Pancreas (tissue), 10 donors: ENCODE results near the gene CDRT4. TPM values are rescaled to one million over a fixed set of nuclear protein-coding genes. Genes with fewer than 3 reads are reported as not detected.
A peak's percentile ranks its signal among the peaks of the same experiment; 100 is the strongest.

Experiments
- ATAC-seq, 4 donors: fragments of 200-7000 bp; cut with Tn5 transposase; one replicate each; pipeline versions ENCODE4 v1.8.0 to v1.9.1; 2020; ENCODE audit warnings: mild to moderate bottlenecking in 4 of 4, moderate library complexity in 4 of 4
- DNase-seq, 6 donors: peaks; one replicate each; pipeline ENCODE4 v3.0.0-alpha.2; 2020
- FAIRE-seq: peaks from 2 replicates; lab custom pipeline; 2012; peaks lifted over from hg19 to GRCh38; lab: Jason Lieb, UNC
- H3K27ac ChIP-seq, 4 donors: fragments of 200-600 bp; sonication (generic); 1 replicate in 3 of 4; 2 replicates in 1 of 4; pipeline versions ENCODE4 v1.5.0 to v1.8.0; 2020
- H3K27me3 ChIP-seq, 4 donors: fragments of 200-600 bp; one replicate each; pipeline ENCODE4 v1.8.0; 2021
- H3K36me3 ChIP-seq, 3 donors: fragments of 200-600 bp; sonication (generic) in 1 of 3; one replicate each; pipeline versions ENCODE4 v1.5.0 to v1.8.0; 2020 to 2021
- H3K4me1 ChIP-seq, 3 donors: fragments of 200-600 bp; one replicate each; pipeline ENCODE4 v1.8.0; 2021
- H3K4me3 ChIP-seq, 4 donors: fragments of 200-600 bp; sonication (generic) in 2 of 4; one replicate each; pipeline versions ENCODE4 v1.5.0 to v1.8.0; 2020 to 2021
- H3K9me3 ChIP-seq, 4 donors: fragments of 200-600 bp; one replicate each; pipeline ENCODE4 v1.8.0; 2021
- WGBS, 2 donors: extraction: QIAGEN DNeasy Blood & Tissue Kit; methylation state at CpG; one replicate each; pipeline ENCODE4 v1.1.7; 2013; 5-methylcytosine and 5-hydroxymethylcytosine counted together
- intact Hi-C, 3 donors: fragments of 100-400 bp; cut with DNase I; formaldehyde crosslinking; loops; one replicate each; pipeline versions ENCODE4 v1.11.1 to v1.14.2; 2022
- polyA plus RNA-seq, 2 donors: library from polyadenylated mRNA; stranded (reverse); fragments of 200-250 nt; gene quantifications; one replicate each; pipeline ENCODE4 v1.2.3, GENCODE V29; 2013
- total RNA-seq, 6 donors: library from RNA; stranded (reverse); fragmentation: NEBNext Ultra II Directional in 4 of 6; extraction: Animal tissue kit (Norgen Biotek cat#: 25700) in 4 of 6; gene quantifications; one replicate each; pipeline versions ENCODE4 v1.2.1 to v1.2.4, GENCODE V29; 2021 to 2023
- TF ChIP-seq, protein P1 (sequence below), 4 donors: fragments of 200-600 bp; sonication (generic) in 3 of 4; IDR thresholded peaks; one replicate each; pipeline versions ENCODE4 v1.5.0 to v1.8.0; 2021; ENCODE audit warnings: antibody characterized with exemption in 4 of 4
- donor health status: healthy with polysubstance abuse.
- donor health status: DM: no; HTN: no; CAD: no; lungs with moderate emphysema.
- donor health status: DM: no; HTN: no; CAD: no.
- donor health status: control.
- donor health status: control.
- donor health status: Bipolar disorder and iron deficiency.
- donor health status: DM: yes; HTN: yes; CAD: no.
- donor health status: DM: no; HTN: no; CAD: no.
- donor health status: DM: no; HTN: no; CAD: no.
- donor health status: DM: yes; HTN: yes; CAD: no.

CDRT4 gene
- total and polyA plus RNA-seq, 8 donors = 1.8 to 31.6 (median 6.9) TPM

DNA sequence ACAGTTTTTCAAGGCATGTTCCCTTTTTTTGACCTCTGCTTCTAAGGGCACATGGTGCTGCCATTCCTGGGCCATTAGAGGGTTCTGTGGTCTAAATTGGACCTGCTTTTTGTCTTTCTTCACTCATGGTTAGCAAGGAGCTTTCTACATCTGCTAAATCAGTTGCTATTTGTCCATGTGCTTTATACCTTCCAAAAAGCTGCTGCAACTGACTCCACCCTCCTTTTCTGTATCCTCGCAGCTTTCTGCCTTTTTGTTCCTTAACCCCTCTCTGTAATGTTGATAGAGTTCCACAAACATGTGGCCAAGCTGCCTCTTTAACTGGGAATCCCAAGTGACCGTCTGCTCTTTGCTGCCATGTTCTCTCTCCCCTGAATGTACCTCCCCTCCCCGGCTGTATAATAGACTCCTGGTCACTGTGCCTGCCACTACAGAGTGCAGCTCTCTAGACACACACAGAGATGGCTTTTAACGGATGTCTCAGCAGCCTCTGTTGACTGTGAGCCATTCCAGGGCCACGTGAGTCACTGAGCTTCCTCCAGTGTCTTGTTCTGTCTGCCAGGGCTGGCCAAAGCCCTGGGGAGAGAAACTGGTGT, 68.6 kb downstream of the CDRT4 start:
- no peaks in the 10 kb centered on the region for H3K27me3 ChIP-seq
- DNase-seq = no peak
- peak in 3 of 4 donors; percentile 14 to 51 (median 49) for ATAC-seq
- no peak overlapping the region for H3K27ac ChIP-seq
- no peak for FAIRE-seq
- no peaks in the 10 kb centered on the region for H3K36me3 ChIP-seq
- no peak overlapping the region for H3K4me3 ChIP-seq
- no peaks in the 10 kb centered on the region for H3K9me3 ChIP-seq
- intact Hi-C loops = no loop called here
- 46 to 50% methylated on average over 5 of the region's 5 CpGs for WGBS, 2 donors
- TF ChIP-seq, protein P1, sequence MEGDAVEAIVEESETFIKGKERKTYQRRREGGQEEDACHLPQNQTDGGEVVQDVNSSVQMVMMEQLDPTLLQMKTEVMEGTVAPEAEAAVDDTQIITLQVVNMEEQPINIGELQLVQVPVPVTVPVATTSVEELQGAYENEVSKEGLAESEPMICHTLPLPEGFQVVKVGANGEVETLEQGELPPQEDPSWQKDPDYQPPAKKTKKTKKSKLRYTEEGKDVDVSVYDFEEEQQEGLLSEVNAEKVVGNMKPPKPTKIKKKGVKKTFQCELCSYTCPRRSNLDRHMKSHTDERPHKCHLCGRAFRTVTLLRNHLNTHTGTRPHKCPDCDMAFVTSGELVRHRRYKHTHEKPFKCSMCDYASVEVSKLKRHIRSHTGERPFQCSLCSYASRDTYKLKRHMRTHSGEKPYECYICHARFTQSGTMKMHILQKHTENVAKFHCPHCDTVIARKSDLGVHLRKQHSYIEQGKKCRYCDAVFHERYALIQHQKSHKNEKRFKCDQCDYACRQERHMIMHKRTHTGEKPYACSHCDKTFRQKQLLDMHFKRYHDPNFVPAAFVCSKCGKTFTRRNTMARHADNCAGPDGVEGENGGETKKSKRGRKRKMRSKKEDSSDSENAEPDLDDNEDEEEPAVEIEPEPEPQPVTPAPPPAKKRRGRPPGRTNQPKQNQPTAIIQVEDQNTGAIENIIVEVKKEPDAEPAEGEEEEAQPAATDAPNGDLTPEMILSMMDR (IDR thresholded peaks at IDR 0.05) = no peak
- no peaks in the 10 kb centered on the region for H3K4me1 ChIP-seq

DNA sequence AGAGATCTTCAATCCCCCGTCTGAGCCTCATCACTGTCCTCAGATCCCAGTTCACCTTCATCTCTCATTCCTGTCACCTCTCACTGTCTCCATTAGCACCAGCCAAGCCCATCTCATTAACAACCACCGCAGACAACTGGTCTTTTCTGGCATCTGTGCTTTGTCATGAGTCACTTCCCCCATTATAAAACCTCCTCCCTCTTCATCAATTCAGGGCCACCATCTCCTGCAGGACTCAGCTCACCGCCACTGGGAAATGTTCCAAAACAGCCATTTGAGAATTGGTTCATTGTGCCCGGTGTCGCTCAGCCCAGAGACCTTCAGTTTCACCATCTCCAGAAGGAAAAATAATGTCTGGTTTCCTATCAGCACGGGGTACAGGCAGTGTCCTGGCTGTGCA, 69.1 kb downstream of the CDRT4 start:
- DNase-seq = no peak
- 40 to 49% methylated on average over 6 of the region's 6 CpGs for WGBS, 2 donors
- FAIRE-seq = no peak
- intact Hi-C loops = no loop called here
- ATAC-seq = peak in 3 of 4 donors; percentile 50 to 58 (median 51)
- H3K4me1 ChIP-seq = no peaks in the 10 kb centered on the region
- TF ChIP-seq, protein P1 (IDR thresholded peaks at IDR 0.05) = no peak
- no peaks in the 10 kb centered on the region for H3K36me3 ChIP-seq
- H3K9me3 ChIP-seq = no peaks in the 10 kb centered on the region
- no peaks in the 10 kb centered on the region for H3K27me3 ChIP-seq
- no peak overlapping the region for H3K4me3 ChIP-seq
- H3K27ac ChIP-seq = no peak overlapping the region

DNA sequence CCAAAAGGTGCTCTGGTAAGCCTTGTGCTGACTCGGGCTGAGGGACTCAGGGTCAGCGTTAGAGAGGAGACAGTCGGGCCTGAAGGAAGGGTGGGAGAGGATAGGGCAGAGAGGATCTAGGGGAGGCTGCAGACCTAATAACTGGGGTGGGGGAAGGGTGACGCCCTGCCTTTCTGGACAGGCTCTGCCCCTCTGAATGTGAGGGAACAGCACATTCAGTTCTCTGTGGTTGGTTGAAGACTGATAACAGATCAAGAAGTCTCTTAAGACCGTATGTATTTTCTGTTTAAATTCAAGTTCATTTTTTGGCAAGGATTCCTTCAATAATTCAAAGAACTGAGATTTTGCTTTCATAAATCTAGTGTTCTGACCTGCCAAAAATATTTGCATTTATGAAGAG, 69.8 kb downstream of the CDRT4 start:
- FAIRE-seq (no peak), DNase-seq (no peak), ATAC-seq (no peak)
- no peak overlapping the region for H3K4me3 ChIP-seq
- 60 to 69% methylated on average over 5 of the region's 5 CpGs for WGBS, 2 donors
- intact Hi-C loops = no loop called here
- H3K27ac ChIP-seq = no peak overlapping the region
- no peaks in the 10 kb centered on the region for H3K27me3 ChIP-seq
- H3K4me1 ChIP-seq = no peaks in the 10 kb centered on the region
- H3K9me3 ChIP-seq = no peaks in the 10 kb centered on the region
- H3K36me3 ChIP-seq = no peaks in the 10 kb centered on the region
- TF ChIP-seq, protein P1 (IDR thresholded peaks at IDR 0.05) = no peak

DNA sequence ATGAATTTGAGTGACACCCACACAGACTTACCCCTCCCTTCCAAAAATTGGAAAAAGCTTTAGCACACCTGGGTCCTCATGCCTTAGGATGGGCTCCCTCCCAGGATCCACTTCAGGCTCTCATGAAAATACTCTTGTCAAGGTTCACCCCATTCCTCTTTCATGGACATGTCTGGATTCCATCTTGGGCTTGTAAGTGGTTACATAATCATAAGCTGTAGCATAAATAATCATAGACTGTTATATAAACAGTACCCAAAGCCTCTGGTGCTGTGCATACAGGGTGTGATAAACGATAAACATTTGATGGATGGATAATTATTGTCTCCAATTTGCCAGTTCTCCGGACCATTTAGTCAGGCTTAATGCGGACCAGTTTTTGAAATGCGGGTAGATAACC, 72.3 kb downstream of the CDRT4 start:
- WGBS, 2 donors = 46 to 61% methylated on average over 4 of the region's 4 CpGs
- no peak overlapping the region for H3K4me3 ChIP-seq
- no peak overlapping the region for H3K27ac ChIP-seq
- no peaks in the 10 kb centered on the region for H3K36me3 ChIP-seq
- no peaks in the 10 kb centered on the region for H3K9me3 ChIP-seq
- intact Hi-C loops = no loop called here
- H3K4me1 ChIP-seq = no peaks in the 10 kb centered on the region
- FAIRE-seq = no peak
- no peak for DNase-seq
- ATAC-seq = no peak
- TF ChIP-seq, protein P1 (IDR thresholded peaks at IDR 0.05) = no peak
- no peaks in the 10 kb centered on the region for H3K27me3 ChIP-seq

DNA sequence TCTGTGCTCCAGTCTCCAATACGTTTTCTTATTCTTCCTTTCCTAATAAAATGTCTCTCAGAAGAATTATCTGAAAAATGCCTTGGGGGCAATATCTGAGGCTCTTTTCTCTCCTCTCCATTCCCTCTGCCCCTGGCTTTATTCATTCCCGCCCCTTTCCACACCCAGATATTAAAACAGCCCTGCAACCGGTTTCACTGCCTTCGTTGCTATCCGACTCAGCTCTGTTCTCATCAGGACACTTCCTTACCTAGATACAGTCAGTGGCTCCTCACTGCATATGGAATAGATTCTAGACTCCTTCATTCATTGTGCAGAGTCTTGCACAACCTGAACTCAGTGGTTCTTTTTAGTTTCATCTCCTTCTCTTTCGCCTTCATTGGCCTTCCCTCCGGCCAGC, 74.0 kb downstream of the CDRT4 start:
- ATAC-seq (no peak), FAIRE-seq (no peak), DNase-seq (no peak)
- Histone ChIP-seq H3K27ac (no peak overlapping the region), H3K4me1 (no peaks in the 10 kb centered on the region), H3K4me3 (no peak overlapping the region), H3K9me3 (no peaks in the 10 kb centered on the region), H3K36me3 (no peaks in the 10 kb centered on the region), H3K27me3 (no peaks in the 10 kb centered on the region)
- intact Hi-C loops = no loop called here
- TF ChIP-seq, protein P1 (IDR thresholded peaks at IDR 0.05) = no peak
- WGBS, 2 donors = 83 to 86% methylated on average over 7 of the region's 7 CpGs
